Measurements from ENCODE around the gene KAT8.
"Not testable (repeated sequence)": the region's sequence is repeated elsewhere in the genome, so short reads cannot be mapped to it uniquely, and the experiment has no call there.

The KAT8 gene

GRCh38 chr16:31148281-31148728 is 30.8 kb downstream of the KAT8 start:
- peaks cover 4% of the 10 kb centered on the region; the same call in 1 of the 2 replicates for H3K27me3 ChIP-seq
- no peak for DNase-seq
- H3K4me3 ChIP-seq (ENCODE audit: low read depth, low read length), result no peak overlapping the region
- TF ChIP-seq CTCF (IDR thresholded peaks at IDR 0.05; ENCODE audit: low read depth, low read length), result no peak
- no peaks in the 10 kb centered on the region for H3K9me3 ChIP-seq
- no peaks in the 10 kb centered on the region for H3K36me3 ChIP-seq
- no peaks in the 10 kb centered on the region for H3K4me1 ChIP-seq

DNA sequence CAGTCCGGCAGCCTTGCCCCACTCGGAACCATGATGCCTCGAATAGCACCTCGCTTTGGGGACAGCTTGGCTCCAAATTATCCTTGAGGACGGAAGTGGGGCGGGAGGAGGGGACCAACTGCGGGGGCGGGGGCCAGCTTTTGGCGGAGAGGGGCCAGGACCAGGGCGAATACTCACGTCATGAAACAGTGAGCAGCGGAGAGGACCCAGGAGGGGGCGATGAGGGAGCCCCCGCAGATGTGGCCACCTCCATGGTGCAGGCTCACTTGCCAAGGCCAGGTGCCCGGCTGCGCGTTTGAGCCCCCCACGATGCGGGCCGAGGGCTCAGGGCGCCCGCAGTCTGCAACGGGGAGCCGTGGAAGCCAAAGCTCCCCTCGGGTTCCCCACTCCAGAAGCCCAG is 31.4 kb downstream of the KAT8 start:
- TF ChIP-seq CTCF (IDR thresholded peaks at IDR 0.05; ENCODE audit: low read depth, low read length), result no peak
- DNase-seq, result no peak
- Histone ChIP-seq H3K9me3 (no peaks in the 10 kb centered on the region), H3K27me3 (peaks cover 4% of the 10 kb centered on the region; the same call in 1 of the 2 replicates), H3K36me3 (no peaks in the 10 kb centered on the region), H3K4me1 (no peaks in the 10 kb centered on the region), H3K4me3 (ENCODE audit: low read depth, low read length) (no peak overlapping the region)

GRCh38 chr16:31149332-31149731 is 31.9 kb downstream of the KAT8 start:
- Histone ChIP-seq H3K9me3 (no peaks in the 10 kb centered on the region), H3K36me3 (no peaks in the 10 kb centered on the region), H3K27me3 (peaks cover 4% of the 10 kb centered on the region; the same call in 1 of the 2 replicates), H3K4me3 (ENCODE audit: low read depth, low read length) (no peak overlapping the region), H3K4me1 (no peaks in the 10 kb centered on the region)
- no peak for TF ChIP-seq CTCF (IDR thresholded peaks at IDR 0.05; ENCODE audit: low read depth, low read length)
- no peak for DNase-seq

DNA sequence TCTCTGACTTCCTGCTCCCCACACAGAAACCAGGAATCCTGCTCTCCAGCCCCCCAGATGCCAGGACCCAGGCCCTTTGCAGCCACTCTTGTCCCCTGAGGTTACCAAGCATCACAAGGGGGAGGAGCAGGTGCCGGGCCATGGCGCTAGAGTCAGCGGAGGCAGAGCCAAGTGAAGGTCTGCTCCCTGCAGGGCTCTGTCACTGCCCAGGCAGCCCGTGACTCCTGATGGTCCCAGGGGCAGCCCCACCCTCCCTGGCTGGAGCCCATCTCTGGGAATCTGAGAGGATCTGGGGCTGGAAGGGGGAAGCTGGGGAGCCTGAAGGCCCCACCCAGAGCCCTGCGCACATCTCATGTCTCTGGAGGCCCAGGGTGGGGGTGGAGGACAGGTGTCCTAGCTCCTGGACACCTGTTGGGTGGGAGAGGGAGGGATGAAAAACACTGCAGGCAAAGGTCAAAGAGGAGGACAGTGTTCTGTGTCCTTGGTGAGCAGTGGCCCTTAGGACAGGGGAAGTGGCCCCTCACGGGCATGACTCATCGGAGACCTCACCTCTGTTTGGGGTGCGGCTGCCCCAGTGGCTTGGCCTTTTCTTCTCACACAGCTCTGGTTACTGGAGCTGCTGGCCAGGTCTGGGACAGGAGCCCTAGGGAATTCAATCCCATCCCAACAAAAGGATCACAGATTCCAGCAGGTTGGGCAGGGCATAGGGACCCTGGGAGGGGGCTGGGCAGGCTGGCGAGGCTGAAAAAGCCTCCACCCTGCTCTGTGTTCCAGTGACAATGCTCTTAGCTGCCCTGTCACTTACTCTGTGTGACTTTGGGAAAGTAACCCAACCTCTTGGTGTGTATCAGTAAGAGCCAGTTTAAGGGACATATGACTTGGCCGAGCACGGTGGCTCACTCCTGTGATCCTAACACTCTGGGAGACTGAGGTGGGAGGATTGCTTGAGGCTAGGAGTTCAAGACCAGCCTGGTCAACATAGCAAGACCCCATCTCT is 32.7 kb downstream of the KAT8 start, which contains the start of gene PRSS36:
PRSS36 (minus strand) TSS at position 173 of the 997 bp plus-strand sequence; CDS start at position 142, 31 bp downstream.
- Histone ChIP-seq H3K4me3 (ENCODE audit: low read depth, low read length) (no peak within 1 kb of the TSS), H3K9me3 (no peaks in the 10 kb centered on the region), H3K4me1 (no peaks in the 10 kb centered on the region), H3K36me3 (no peaks in the 10 kb centered on the region), H3K27me3 (peaks cover 4% of the 10 kb centered on the region; the same call in 1 of the 2 replicates)
- TF ChIP-seq CTCF (IDR thresholded peaks at IDR 0.05; ENCODE audit: low read depth, low read length), result no peak
- DNase-seq, result no peak

DNA sequence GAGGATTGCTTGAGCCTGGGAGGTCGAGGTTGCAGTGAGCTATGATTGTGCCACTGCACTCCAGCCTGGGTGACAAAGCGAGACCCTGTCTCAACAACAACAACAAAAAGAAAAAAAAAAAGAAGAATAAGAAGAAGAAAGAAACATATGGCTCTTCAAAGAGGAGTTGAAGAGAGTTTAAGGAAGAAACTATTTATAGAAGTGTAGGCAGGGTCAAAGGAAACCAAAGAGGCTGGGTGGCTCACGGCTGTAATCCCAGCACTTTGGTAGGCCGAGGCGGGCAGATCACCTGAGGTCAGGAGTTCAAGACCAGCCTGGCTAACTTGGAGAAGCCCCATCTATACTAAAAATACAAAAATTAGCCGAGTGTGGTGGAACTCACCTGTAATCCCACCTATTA is 33.5 kb downstream of the KAT8 start:
- not testable (repeated sequence) for H3K9me3 ChIP-seq; H3K4me3 ChIP-seq (ENCODE audit: low read depth, low read length); H3K36me3 ChIP-seq; H3K4me1 ChIP-seq; H3K27me3 ChIP-seq; DNase-seq

DNA sequence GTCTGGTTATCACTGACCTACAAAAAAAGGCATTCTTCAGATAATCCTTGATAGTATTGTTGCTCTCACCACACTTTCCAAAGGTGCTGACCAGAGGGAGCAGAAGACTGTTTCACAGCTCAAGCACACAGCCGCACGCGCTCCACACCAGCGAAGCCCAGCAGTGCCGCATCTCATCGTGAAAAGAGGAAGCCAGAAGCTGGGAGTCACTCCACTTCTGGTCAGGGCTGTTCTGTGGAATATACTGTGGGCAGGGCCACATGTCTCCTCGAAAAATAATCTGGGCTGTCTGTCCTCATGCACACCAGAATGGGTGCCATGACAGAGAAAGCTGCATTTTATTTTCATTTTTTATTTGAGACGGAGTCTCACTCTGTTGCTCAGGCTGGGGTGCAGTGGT is 39.7 kb downstream of the KAT8 start:
- TF ChIP-seq CTCF (IDR thresholded peaks at IDR 0.05; ENCODE audit: low read depth, low read length), result no peak
- no peaks in the 10 kb centered on the region for H3K4me1 ChIP-seq
- DNase-seq, result no peak
- H3K9me3 ChIP-seq, result no peaks in the 10 kb centered on the region
- H3K36me3 ChIP-seq, result no peaks in the 10 kb centered on the region
- no peak overlapping the region for H3K4me3 ChIP-seq (ENCODE audit: low read depth, low read length)
- peaks cover 9% of the 10 kb centered on the region for H3K27me3 ChIP-seq
